Measurements from ENCODE around the gene ZNF319.

The ZNF319 gene

DNA sequence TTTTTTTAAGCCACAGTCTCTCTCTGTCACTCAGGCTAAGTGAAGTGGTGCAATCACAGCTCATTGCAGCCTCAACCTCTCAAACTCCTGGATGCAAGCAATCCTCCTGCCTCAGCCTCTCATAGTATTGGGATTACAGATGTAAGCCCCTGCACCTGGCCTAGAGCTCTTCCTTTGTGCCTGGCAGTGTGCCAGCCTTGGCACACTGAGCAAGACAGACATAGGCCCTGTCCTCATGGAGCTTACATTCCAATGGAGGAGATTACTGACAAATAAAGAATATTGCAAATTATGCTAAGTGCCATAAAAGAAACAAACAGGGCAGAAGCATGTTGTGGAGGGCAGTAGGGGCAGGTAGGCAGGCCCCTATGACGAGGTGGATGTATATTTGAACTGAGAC, 28.6 kb downstream of the ZNF319 start:
- DNase-seq: no peak

DNA sequence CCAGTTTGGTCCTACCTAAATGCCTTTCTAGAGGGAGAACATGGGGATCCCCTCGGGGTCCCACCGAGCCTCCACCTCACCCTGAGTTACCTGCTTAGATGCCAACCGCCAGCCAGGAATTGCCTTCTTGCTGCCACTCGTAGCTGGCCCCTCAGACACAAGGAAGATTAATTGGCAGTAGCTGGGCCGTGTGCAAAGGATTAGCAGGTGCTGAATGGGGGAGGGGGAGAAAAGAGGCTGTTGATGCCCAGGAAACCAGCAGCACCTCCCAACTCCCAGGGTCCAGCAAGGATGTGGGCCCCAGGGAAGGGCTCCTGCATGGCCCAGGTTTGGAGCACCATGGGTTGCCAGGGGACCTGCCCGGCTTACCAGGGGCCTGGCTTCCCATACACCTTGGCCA, 29.5 kb downstream of the ZNF319 start, which contains the start of gene CNGB1:
Gene CNGB1, minus strand, starts transcription at position 159 of the 400 bp plus-strand sequence. CDS start 3,842 bp downstream, outside the sequence.
- no peak for DNase-seq

DNA sequence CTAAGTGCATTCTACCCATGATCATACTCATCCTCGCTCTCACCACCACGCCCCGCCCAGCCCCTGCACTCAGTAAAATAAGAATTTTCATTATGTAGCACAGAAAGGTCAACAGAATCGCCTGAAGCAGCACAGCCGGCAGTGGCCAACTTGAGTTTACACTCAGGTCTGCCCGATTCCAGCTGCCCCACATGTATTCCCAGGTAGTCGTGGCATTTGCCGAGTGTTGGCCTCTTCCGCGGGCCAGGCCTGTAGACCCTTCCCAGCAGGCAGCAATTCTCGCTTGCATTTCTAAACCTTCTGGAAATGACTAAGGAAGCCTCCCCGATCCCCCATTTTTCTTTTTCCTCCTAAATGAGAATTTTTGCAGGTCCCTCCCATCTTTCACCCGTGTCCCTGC, 30.2 kb downstream of the ZNF319 start:
- DNase-seq: no peak

DNA sequence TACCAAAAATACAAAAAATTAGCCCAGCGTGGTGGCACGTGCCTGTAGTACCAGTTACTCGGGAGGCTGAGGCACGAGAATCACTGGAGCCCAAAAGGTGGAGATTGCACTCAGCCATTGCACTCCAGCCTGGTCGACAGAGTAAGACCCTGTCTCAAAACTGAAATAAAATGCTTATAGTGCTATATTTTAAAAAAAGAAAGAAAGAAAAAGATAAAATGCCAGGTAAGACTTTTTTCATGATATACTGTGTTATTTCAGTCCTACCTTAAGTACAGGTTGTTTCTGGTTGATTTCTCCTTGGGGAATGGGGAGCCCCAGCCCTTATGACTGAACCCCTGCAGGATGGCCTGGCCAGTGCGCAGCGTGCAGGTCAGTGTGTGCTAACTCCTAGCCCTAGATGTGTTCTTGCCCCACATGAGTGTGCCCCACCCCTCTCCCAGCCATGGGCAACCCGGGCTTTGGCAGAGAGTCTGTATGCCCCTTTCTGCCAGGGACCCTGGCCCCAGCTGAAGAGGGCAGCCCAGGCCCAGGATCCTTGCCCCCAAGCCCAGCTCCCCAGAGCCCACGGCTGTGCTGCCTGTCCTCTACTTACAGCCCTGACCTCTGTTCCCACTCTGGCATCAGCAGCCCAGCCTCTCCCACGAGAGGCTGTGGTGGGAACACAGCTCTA, 30.9 kb downstream of the ZNF319 start:
- DNase-seq: no peak

DNA sequence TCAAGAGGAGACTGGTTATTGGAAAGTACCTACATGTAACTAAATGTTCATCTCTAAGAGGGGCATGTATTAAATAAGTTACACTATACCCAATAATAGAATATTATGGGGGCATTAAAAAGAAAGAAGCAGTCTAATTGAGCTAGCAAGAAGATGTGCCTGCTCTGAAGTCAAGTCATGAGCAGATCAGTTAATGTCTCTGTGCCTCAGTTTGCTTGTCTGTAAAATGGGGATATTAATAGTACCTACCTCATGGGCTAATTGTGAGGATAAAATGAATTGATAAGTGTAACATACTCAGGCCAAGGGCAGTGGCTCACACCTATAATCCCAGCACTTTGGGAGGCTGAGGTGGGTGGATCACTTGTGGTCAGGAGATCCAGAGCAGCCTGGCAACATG, 32.6 kb downstream of the ZNF319 start:
- DNase-seq: no peak

DNA sequence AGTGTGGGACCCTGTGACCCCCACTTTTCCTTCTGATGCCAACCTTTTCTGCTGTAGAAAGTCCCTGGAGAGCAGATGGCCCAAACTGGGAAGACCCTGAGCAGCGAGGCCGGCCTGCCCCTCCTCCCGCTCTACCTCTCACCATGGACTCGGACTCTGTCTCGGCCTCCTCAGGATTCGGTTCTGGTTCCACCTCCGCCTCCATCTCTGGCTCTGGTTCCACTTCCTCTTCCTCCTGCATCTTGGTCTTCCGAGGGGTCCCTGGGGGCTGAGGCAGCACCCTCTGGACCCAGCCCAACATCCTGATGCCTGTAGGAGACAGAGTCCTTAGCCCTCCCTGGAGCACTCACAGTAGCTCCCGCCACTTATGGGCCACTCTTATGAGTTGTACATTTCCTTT, 33.5 kb downstream of the ZNF319 start:
- DNase-seq: no peak

DNA sequence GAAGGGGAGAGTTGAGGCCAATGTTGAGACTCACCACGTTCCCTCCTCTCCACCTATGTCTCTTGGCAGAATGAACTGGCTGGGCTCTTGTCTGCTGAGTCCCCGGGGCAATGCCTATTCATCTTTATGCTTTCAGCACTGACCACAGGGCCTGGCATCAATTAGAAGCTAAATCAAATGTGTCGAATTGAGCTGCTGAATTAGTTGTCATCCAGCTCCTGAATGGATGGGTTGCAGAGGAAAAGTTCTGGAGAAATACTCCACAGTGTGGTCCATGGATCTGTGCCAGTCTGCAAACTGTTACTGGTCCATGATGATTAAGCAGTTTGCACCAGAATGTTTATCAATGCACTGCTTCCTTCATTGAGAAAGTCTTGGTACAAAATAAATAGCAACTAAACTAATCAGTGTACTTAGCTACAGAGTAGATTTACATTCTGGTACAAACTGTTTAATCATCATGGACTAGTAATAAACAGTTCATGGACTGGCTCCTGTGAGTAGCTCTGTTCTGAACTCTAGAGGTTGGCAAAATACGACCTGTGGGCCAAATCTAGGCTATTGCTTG, 34.2 kb downstream of the ZNF319 start:
- no peak for DNase-seq

DNA sequence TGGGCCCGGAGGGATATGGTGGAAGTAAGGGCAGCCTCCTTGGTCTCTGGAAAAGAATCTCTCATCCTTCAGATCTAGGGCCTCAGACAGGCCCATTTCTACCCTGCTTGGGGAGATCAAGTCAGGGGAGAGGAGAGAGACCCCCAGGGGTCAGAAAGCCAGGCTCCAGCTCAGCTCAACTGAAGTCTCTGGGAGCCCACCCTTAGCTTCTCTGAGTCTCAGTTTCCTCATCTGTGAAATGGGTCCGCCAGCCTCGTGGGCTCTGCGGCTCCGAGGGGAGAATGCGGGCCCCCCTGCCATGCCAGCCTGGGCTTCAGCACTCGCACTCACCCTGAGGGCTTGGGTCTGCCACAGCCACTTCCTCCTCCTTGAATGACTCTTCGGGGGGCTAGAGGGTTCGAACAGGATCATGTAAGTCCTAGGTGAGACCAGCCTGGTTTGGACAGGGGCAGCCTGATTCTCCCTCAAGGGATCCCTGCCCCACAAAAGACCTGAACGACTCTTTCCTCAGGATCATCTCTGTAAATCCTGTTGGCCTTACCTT, 36.2 kb downstream of the ZNF319 start:
- DNase-seq: no peak

DNA sequence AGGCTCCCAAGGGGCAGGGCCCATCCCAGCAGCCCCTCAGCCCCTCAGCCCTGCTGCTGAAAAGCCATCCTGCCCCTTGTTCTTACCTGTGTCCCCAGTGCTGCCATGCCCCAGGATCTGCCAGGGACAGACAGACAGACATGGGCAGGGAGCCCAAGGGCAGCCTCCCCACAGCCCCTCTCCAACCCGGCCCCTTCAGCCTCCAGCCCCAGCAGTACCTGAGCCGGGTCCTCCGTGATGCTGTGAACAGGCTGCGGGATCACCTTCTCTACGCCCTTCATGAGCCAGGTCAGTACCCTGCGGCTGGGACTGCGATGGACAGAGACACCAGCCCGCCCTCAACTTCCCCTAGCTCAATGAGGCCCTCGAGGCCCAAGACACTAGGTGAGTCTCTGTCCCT, 37.7 kb downstream of the ZNF319 start:
- DNase-seq: no peak

DNA sequence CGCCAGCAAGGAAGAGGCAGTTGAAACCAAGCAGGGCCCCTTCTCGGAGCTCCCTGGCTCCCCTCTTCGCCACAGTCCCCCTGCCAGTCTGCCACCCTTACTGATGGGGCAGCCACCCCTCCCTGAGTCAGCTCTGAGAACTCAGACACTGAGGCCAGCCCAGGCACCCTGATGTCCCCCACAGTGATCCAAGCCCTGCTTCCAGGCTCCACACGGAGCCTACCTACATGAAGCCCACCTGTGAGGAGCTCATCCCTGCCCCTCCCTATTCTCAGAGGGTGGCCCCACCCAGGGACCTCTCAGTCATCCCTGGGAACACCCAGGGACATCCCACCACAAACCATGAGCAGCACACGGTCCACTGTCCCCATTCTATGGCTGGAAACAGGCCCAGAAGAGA, 38.4 kb downstream of the ZNF319 start:
- DNase-seq: no peak

DNA sequence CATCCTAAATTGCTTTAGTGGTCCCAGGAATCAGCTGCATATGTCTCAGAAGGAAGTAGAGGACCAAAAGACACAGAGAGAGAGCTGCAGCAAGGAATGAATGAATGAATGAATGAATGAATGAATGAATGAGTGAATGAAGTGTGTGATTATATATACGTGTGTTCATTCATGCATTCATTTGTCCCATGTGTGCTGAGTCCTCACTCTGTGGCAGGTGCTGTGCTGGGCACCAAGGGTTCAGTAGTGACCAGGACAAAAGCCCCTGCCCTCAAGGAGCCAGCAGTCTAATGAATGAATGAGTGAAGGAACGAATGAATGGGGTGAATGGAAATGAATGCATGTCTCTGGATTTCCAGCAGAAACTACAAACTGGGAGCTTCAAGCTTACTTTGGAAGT, 38.9 kb downstream of the ZNF319 start:
- no peak for DNase-seq

DNA sequence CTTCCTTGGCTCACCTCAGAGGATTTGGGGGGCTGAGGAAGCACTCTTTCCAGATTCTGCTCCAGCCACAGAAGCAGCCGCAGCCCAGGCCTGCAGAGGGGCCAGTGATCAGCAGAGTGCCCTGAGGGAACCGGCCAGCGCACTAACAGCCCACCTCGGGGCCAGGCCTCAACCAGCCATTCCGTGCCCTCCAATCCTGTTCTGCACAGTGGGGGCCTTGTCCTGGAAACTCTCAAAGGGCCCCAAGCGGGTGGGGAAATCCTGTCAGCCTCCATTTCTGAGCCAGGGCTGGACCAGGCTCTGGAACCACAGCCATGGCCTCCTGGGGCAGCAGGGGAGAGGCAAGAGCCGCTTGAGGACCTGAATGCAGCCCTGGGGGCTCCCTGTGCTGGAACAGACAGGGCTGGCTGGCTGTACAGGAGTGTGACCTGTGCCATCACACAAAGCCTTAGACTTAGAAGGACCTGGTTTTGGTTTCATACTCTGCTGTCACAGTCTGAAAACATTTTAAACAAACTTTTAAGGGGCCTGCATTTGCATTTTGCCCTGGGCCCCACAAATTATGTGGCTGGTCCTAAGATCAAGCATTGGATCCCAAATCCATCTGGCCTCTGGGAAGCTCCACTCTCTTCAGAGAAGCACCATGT, 39.5 kb downstream of the ZNF319 start:
- no peak for DNase-seq

DNA sequence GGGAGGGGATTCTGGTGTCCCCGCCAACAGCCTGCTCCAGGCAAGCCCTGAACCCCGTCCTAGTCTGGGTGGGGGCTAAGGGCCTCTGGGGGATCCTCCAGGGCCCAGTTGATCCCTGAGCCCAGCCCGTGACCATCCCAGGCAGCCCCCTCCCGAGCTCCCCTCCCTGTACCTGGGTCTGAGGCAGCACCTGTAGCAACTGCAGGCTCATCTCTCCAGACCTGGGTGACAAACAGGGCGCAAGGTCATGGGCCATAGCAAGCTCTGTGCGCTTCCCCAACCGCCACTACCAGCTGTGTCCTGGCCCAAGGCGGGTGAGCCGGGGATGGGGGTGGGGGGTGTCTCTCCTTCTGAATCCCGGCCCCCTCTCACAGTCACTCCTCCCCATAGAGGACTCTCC, 40.2 kb downstream of the ZNF319 start:
- DNase-seq: no peak

DNA sequence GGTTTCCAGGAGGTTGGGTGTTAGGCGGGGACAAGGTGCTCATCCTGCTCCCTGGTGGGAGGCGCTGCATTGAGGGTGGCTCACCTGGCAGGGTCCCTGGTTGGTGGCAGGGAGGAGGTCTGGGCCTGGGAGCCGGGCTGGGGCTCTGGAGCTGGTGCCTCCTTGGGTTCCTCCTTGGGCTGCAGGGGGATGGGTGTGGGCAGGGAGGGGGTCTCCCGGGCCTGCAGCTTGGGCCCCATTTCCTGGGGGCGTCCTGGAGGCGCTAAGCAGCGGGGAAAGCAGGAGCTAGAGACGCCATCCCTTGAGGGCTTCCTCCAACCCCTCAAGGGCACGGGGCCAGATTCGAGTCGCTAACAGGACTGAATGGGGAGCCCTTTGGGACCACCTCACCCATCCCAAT, 40.7 kb downstream of the ZNF319 start:
- DNase-seq: no peak

DNA sequence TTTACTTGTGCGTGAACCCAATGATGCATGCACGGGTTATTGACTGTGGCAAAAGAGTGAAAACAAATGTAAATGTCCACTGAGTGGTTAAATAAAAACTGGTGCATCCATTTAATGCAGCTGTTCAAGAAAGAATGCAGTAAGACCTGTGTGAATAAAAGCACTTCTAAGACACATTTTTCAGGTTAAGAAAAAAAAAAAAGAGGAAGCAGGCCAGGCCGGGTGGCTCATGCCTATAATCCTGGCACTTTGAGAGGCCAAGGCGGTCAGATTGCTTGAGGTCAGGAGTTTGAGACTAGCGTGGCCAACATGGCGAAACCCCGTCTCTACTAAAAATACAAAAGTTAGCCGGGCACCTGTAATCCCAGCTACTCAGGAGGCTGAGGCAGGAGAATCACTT, 41.4 kb downstream of the ZNF319 start:
- DNase-seq: no peak

DNA sequence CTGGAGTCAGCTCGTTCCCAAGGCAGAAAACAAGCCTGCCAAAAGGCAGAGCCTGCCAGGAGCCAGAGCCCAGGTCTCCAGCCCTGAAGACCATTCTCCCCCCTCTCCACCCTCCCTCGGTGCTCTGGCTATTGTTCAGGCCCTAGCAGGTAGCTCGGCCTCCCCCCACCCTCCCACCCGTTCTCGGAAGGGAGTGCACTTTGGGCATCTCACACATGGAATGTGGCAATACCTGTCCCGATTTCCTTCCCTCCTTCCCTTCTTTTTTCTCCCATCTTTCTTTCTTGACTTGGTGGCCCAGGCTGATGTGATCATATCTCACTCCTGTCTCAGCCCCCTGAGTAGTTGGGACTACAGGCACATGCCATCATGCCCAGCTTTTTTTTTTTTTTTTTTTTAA, 41.9 kb downstream of the ZNF319 start:
- DNase-seq: no peak

DNA sequence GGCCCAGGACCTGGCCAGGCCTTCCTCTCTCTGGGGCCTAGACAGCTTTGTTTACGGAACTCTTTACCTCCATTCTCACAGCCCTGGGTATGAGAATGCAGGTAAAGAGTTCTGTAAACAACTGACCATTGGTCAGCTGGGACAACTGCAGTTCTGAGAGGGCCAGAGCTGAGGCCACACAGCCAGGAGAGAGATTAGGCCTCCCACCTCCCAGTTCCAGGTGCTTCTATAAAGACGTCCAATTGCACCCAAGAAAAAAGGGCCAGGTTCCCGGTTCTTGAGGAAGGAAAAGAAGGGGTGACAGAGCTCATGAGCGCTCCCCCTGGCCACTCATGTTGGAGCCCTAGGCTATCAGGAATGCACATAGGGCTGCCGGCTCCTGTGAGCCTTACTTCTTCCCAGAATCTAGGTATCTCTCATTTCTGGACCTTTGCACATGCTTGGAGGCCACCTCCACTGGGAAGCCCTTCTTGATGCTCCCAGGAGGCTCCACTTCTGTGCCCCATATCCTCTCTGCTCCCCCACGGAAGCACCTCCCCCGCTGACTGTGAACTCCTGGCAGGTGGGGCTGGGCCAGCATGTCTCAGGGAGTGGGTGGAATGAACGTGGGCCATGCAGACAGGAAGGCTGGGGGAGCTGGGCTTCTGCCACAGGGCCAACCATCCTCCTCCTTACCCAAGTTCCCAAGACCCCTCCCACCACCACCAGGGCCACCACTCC, 42.6 kb downstream of the ZNF319 start:
- DNase-seq: no peak

DNA sequence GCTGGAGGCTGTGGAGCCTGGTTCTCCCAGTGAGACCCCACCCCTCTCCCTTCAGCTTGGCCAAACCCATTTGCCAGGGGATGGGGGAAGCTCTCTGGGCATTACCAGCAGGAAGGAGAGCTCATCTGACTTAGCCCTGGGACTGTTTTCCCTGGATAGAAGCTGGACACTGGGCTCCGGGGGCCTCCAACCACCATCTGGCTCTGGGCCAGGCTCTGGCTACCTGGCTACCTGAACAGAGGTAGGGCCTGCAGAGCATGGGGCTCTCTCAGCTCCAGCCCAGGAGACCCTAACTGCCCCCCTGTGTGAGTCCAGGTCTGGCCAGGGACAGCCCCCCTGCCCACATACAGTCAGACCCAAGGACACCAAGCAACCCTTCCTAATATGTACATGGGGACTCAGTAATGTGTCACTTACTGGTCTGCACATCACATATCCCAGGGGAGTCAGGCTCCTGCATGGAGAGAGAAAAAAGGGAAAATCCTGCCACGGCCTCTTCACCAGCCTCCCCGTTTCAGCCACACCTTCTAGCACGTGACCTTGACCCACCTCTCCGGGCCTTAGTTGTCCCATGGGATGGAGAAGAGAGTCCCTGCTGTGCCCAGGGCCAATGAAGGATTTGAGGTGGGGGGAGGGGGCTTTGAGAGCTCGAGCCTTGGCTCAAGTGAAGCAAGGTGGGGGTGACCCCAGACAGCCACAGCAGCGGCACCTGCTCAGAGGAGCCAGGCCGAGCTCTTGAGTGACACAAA, 43.4 kb downstream of the ZNF319 start:
- no peak for DNase-seq

DNA sequence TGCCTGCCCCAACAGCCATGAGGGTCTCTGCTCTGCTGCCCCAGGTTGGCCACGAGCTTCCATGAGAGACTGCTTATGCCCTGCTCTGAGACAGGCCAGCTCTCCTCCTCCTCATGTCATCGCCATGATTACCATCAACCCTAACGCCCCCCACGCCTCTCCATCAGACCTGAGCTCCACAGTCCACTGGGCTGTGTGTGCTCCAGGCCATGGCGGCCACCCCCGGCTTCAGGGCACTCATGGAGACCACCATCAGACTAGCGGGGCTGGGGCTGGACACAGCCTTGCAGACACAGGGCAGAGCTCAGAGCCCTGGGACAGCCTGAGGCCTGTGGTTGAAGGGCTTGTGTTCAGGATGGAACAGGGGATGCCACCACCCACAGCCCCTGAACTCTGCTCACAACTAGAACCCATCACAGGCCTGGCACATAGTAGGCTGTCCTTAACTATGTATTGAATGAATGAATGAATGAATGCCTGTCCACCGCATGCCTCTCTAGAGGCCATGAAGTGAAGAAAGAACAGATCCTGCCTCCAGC, 44.1 kb downstream of the ZNF319 start:
- no peak for DNase-seq

DNA sequence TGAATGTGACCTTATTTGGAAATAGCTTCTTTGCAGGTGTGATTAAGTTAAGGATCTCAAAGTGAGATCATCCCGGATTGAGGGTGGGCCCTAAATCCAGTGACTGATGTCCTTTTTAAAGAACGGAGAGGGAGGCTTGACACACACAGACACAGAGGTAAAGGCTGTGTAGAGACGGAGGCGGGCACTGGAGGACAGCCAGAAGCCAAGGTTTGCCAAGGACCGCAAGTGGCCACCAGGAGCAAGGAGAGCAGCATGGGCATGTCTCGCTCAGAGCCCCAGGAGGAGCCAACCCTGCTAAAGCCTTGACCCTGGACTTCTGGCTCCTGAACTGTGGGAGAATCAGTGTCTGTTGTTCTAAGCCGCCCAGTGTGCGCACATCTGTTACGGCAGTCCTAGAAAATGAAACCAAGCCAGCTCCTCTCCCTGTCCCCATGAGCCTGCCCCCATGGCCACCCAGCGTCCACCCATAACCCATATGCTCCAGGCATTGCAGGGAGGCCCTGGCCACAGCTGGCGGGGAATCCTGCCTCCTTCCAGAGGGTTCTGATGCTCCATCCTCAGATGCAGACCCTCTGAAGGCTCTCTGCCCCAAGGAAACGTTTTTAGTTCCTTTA, 44.8 kb downstream of the ZNF319 start:
- DNase-seq: no peak

DNA sequence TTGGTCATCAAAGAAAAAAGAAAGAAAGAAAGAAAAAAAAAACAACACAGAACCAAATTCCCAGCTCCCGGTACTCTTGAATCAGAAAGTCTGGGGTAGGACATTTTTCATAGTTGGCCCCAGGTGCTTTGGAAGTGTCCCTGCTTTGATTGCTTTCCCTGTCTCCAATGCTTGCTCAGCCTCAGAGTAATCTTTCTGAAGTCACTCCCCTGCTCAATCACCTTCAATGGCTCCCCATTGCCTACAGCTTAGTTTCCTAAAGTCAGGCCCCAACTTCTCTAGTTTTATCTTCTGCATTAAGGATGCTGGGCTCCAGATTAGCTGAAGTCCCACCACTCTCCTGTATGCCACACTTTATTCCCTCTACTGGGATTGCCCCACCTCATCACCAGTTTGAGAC, 46.6 kb downstream of the ZNF319 start:
- no peak for DNase-seq

DNA sequence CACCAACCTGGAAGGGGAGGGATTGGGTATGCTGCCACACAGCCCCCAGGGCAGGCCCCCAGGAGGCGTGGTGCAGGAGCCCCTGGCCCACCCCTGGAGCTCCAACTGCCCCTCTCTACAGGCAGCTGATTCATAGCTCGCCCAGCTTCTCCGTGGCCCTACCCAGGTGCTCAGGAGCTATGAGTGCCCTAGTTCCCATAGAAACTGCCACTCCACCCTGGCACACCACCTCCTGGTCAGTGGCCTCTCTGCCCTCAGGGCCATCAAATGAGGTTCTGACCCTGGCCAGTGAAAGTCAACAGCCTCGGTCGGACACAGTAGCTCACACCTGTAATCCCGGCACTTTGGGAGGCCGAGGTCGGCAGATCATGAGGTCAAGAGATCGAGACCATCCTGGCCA, 47.6 kb downstream of the ZNF319 start:
- DNase-seq: no peak
